Measurements from ENCODE around the gene TUBB6.

TUBB6 gene

DNA sequence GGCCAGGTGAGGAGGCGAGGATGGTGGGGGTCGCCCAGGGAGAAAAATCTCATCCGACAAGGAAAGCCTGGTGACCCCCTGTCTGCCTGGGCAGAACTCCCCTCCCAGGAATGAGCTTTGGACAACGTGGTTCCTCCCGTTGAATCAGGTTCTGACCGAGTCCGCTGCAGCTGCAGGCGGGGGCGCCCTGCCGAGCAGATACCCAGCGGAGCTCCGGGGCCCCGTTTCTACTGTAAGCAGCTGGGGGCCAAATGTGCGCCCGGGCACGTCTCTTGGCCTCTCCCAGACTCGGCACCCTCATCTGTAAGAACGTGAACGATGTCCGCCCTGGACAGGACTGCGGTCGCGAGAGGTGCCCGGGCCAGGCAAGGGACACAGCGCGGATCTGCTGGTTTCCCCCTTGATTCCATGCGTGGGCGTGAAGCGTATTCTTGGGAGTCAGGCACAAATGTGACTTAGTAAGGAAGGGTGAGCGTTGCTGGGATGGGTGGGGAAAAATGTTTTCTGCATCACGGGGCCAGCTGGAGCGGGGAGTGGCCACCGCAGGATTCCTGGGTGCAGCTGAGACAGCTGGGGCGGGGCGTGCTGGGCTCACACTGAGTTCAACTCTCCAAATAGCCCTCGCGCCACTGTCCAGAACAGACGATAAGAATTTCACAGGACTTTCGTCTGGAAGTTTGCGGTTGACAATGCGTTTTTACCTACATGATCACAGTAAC lies 20.2 kb upstream of the TUBB6 start:
- TF ChIP-seq EZH2 (IDR thresholded peaks at IDR 0.05; ENCODE audit: borderline replicate concordance, low read length) (no peak), CTCF (IDR thresholded peaks at IDR 0.05; ENCODE audit: low read length) (no peak)
- no peak overlapping the region for H3K4me2 ChIP-seq (ENCODE audit: low read length)
- no peak overlapping the region for H2AFZ ChIP-seq (ENCODE audit: low read length)
- no peaks in the 10 kb centered on the region; the same call in 1 of the 2 replicates for H3K27me3 ChIP-seq (ENCODE audit: insufficient read depth, low read length)
- no peaks in the 10 kb centered on the region for H3K79me2 ChIP-seq (ENCODE audit: insufficient read depth, low read length)
- no peaks in the 10 kb centered on the region; the same call in 1 of the 2 replicates for H4K20me1 ChIP-seq (ENCODE audit: insufficient read depth, low read length)
- H3K9ac ChIP-seq (ENCODE audit: low read length), result no peak overlapping the region
- no peaks in the 10 kb centered on the region for H3K9me3 ChIP-seq (ENCODE audit: low read length)
- no peaks in the 10 kb centered on the region for H3K36me3 ChIP-seq (ENCODE audit: insufficient read depth, low read length)
- no peak overlapping the region for H3K27ac ChIP-seq (ENCODE audit: low read depth, low read length, poor library complexity, severe bottlenecking)
- H3K9me2 ChIP-seq (ENCODE audit: low read depth, low read length), result no peaks in the 10 kb centered on the region
- no peaks in the 10 kb centered on the region for H3K4me1 ChIP-seq (ENCODE audit: insufficient read depth, low read length, severe bottlenecking)
- no peak overlapping the region for H3K4me3 ChIP-seq (ENCODE audit: low read depth, low read length, poor library complexity, severe bottlenecking)
- no peaks in the 10 kb centered on the region for H3F3A ChIP-seq (ENCODE audit: insufficient read depth, low read length)

- Histone ChIP-seq H3K9me2 (ENCODE audit: low read depth, low read length) (no peaks in the 10 kb centered on the region), H3F3A (ENCODE audit: insufficient read depth, low read length) (no peaks in the 10 kb centered on the region), H3K4me1 (ENCODE audit: insufficient read depth, low read length, severe bottlenecking) (no peaks in the 10 kb centered on the region), H3K27ac (ENCODE audit: low read depth, low read length, poor library complexity, severe bottlenecking) (no peak overlapping the region), H3K9me3 (ENCODE audit: low read length) (no peaks in the 10 kb centered on the region), H3K4me2 (ENCODE audit: low read length) (no peak overlapping the region), H3K4me3 (ENCODE audit: low read depth, low read length, poor library complexity, severe bottlenecking) (no peak overlapping the region), H2AFZ (ENCODE audit: low read length) (no peak overlapping the region), H4K20me1 (ENCODE audit: insufficient read depth, low read length) (no peaks in the 10 kb centered on the region; the same call in 1 of the 2 replicates), H3K79me2 (ENCODE audit: insufficient read depth, low read length) (no peaks in the 10 kb centered on the region), H3K27me3 (ENCODE audit: insufficient read depth, low read length) (no peaks in the 10 kb centered on the region; the same call in 1 of the 2 replicates), H3K9ac (ENCODE audit: low read length) (no peak overlapping the region), H3K36me3 (ENCODE audit: insufficient read depth, low read length) (no peaks in the 10 kb centered on the region)
- no peak for TF ChIP-seq EZH2 (IDR thresholded peaks at IDR 0.05; ENCODE audit: borderline replicate concordance, low read length)
- no peak for TF ChIP-seq CTCF (IDR thresholded peaks at IDR 0.05; ENCODE audit: low read length)
These were observed 19.7 kb upstream of the TUBB6 start for GRCh38 chr18:12288403-12288755.

- H3K27me3 ChIP-seq (ENCODE audit: insufficient read depth, low read length), result no peaks in the 10 kb centered on the region; the same call in 1 of the 2 replicates
- no peak overlapping the region for H3K9ac ChIP-seq (ENCODE audit: low read length)
- no peaks in the 10 kb centered on the region; the same call in 1 of the 2 replicates for H4K20me1 ChIP-seq (ENCODE audit: insufficient read depth, low read length)
- no peaks in the 10 kb centered on the region for H3K79me2 ChIP-seq (ENCODE audit: insufficient read depth, low read length)
- H2AFZ ChIP-seq (ENCODE audit: low read length), result no peak overlapping the region
- no peaks in the 10 kb centered on the region for H3F3A ChIP-seq (ENCODE audit: insufficient read depth, low read length)
- H3K36me3 ChIP-seq (ENCODE audit: insufficient read depth, low read length), result no peaks in the 10 kb centered on the region
- no peaks in the 10 kb centered on the region for H3K4me1 ChIP-seq (ENCODE audit: insufficient read depth, low read length, severe bottlenecking)
- TF ChIP-seq CTCF (IDR thresholded peaks at IDR 0.05; ENCODE audit: low read length) (no peak), EZH2 (IDR thresholded peaks at IDR 0.05; ENCODE audit: borderline replicate concordance, low read length) (no peak)
- H3K9me2 ChIP-seq (ENCODE audit: low read depth, low read length), result no peaks in the 10 kb centered on the region
- H3K4me2 ChIP-seq (ENCODE audit: low read length), result no peak overlapping the region
- H3K9me3 ChIP-seq (ENCODE audit: low read length), result no peaks in the 10 kb centered on the region
- H3K4me3 ChIP-seq (ENCODE audit: low read depth, low read length, poor library complexity, severe bottlenecking), result no peak overlapping the region
- no peak overlapping the region for H3K27ac ChIP-seq (ENCODE audit: low read depth, low read length, poor library complexity, severe bottlenecking)
These were observed 18.0 kb upstream of the TUBB6 start for GRCh38 chr18:12290086-12290485.
